Breast epithelium (tissue), 3 donors: ENCODE measurements around the gene PRKD1.

Experiments
- CTCF ChIP-seq, 3 donors: fragments of 450-650 bp; IDR thresholded peaks; one replicate each; pipeline ENCODE4 v1.5.1; 2016 to 2017; ENCODE audit warnings: antibody characterized with exemption in 3 of 3, mild to moderate bottlenecking in 3 of 3, moderate library complexity in 3 of 3
- POLR2AphosphoS5 ChIP-seq, 3 donors: sonication (generic); formaldehyde crosslinking; IDR thresholded peaks; one replicate each; pipeline ENCODE4 v1.6.1; 2017; ENCODE audit warnings: antibody characterized with exemption in 3 of 3

- TF ChIP-seq CTCF (IDR thresholded peaks at IDR 0.05) (no peak), POLR2AphosphoS5 (IDR thresholded peaks at IDR 0.05) (no peak)
These were observed 124.6 kb downstream of the PRKD1 start for GRCh38 chr14:29803045-29803444.
